SKM-1 treated with dmso at 0.1 percent for 144 hours (cell line): ENCODE results near the gene PPEF2.

Experiments used
- DNase-seq: peaks from one replicate; lab custom pipeline; 2025; ENCODE audit not compliant: unreplicated experiment; lab: John Stamatoyannopoulos, UW

Gene PPEF2

GRCh38 chr4:75898536-75898935 is 3.7 kb downstream of the PPEF2 start:
- no peak for DNase-seq

GRCh38 chr4:75895744-75896314 is 6.4 kb downstream of the PPEF2 start:
- DNase-seq = peak; percentile 35

DNA sequence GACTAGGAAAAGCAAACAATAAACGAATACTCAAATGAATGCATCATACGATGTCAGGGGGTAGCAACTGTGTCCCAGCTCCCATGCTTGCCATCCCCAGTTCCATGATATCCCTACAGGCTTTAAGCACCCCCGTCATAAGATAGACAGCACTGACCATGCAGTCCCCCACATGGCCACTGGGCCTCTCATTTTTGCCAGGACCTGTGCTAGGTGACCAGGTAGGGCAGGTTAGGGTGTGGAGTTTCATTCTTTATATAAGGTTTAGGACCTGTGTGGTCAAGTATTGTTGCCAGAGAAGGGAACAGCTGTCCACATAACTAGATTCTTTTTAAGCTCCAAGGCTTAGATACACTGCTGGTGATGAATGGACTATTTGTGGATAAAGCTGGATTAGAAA is 9.7 kb downstream of the PPEF2 start:
- DNase-seq = no peak

GRCh38 chr4:75891611-75892010 is 10.6 kb downstream of the PPEF2 start:
- DNase-seq = no peak

DNA sequence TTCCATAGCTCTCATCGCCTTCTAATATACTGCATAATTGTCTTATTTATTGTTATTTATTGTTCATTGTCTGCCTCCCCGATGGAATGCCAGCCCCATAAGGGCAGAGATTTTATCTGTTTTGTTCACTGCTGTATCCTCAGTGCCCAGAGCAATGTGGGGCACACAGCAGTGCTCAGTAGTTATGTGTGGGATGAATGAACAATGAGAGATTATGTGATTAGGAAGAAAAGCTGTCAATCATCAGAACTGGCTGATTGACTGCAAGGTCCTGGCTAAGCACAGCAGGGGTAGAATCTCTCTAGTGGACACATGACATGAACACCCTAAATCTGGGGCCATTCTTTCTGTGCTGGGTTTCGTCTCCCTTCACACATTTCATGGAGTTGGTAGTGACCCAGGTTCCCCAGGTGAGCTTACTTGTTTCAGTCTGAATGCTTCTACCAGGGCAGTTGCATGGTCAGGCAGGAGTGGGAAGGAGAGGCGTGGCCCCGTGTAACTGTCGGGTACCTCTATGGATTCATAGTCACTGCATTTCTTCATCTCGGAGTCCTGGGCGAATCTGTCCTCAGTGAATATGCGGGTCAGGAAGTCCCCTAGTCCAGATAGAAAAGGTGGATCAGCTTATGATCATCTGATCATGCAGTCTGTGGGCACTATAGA is 12.6 kb downstream of the PPEF2 start:
- no peak for DNase-seq

DNA sequence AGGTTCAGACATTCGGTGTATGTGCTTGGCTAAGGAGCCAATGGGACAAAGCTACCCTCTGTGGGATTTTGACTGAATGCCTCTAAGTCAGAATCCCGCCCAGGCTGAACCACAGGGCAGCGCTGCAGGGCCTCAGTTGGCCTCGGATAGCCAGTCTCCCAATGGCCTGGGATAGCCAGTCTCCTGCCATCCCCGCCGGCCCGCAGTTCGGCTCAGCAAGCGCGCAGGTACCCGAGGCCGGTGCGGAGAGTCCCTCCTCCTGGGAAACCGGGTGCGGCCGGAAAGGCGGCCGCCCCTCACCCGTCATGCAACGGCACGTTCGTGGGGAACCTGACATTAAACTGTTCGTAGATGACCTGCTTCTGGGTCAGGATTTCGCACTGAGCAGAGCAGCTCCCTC is 16.1 kb downstream of the PPEF2 start:
- DNase-seq = no peak

DNA sequence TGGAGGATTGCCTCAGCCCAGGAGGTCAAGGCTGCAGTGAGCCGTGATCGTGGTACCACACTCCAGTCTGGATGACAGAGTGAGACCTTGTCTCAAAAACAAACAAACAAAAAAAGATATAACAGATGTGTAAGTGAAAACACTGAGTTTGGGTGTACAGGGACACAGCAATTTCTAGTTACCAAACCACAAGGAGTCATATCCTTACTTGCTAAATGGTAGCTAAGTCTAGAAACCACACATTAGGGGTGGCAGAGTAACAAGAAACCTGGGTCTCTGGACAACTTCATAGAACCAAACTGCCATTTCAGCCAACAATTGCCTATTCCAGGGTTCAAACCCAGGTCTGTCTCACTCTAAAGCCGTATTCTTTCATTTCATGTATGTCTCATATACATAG is 20.8 kb downstream of the PPEF2 start:
- DNase-seq = no peak

DNA sequence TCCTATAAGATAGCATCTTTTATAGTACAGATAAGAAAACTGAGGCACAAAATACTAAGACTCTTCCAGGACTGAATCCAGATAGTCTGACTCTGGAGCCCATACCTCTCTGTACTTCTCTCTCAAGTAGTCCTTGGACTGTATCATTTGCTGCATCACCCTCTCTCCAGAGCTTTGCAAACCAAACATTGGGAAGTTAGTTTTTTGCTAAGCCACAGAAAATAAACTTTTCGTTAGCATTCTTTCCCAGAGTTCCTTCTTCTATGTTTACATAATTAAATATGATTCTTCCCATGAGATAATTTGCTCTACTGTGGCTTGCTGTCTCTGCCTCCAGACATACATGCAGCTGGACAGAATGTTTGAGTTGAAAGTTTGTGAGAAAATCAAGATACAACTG is 22.0 kb downstream of the PPEF2 start:
- DNase-seq = no peak

- DNase-seq = no peak
Measured at GRCh38 chr4:75878246-75878756, 24.0 kb downstream of the PPEF2 start.

GRCh38 chr4:75876218-75876617 is 26.0 kb downstream of the PPEF2 start:
- no peak for DNase-seq

- no peak for DNase-seq
Measured at GRCh38 chr4:75869100-75869499, 33.2 kb downstream of the PPEF2 start.

DNA sequence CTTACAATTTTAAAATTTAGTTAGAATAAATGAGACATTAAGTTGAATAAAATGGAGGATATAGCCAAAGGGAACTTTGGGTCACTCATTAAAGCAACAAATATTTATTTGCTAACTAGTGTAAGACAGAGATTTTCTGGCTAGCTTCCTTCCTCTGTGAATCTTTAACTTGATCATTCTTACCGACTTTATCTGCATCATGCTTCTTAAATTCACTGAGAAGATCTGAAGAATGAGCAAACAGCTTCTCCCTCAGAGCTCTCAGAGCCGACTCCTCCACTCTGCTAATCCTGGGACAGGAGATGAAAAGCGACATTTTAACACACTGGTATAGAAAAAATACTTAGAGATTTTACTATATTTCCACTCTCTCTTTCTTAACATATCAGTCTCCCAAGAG is 35.1 kb downstream of the PPEF2 start:
- DNase-seq = no peak

DNA sequence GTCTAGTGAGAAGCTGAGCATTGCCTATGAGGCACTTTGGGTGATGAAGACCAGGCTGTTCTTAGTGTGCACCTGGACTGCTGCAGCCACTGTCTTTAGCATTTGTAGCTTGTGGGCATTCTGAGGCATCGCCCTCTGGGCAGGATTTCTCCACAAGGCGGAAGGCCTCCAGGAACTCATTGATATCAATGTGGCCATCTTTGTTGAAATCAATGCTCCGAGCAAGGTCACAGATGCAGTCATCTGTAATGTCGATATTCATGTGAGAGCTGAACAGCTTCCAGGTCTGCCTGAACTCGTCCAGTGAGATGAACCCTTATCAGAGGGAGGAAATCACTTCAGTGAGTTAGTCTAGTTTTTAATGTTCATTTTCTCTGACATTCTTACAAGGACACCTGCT is 41.6 kb downstream of the PPEF2 start:
- DNase-seq = no peak

DNA sequence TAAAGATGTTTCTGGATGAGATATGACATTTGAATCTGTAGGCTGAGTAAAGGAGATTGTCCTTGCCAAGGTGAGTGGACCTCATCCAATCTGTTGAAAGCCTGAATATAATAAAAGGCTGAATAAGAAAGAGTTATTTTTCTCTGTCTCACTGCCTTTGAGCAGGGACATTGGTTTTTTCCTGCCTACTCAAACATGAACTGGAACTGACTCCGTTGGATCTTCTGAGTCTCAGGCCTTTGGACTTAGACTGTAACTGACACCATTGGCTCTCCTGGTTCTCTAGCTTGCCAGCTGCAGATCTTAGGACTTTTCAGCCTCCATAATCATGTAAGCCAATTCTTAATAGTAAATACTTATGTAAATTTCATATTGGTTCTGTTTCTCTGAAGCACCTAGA is 43.5 kb downstream of the PPEF2 start:
- no peak for DNase-seq

GRCh38 chr4:75849461-75849860 is 52.8 kb downstream of the PPEF2 start:
- peak; percentile 85 for DNase-seq

GRCh38 chr4:75848891-75849290 is 53.4 kb downstream of the PPEF2 start:
- DNase-seq = no peak

- peak; percentile 84 for DNase-seq
Measured at GRCh38 chr4:75848171-75848760, 54.0 kb downstream of the PPEF2 start.

- no peak for DNase-seq
Measured at GRCh38 chr4:75845992-75846391, 56.3 kb downstream of the PPEF2 start.

- no peak for DNase-seq
Measured at GRCh38 chr4:75844151-75844662, 58.0 kb downstream of the PPEF2 start.

DNA sequence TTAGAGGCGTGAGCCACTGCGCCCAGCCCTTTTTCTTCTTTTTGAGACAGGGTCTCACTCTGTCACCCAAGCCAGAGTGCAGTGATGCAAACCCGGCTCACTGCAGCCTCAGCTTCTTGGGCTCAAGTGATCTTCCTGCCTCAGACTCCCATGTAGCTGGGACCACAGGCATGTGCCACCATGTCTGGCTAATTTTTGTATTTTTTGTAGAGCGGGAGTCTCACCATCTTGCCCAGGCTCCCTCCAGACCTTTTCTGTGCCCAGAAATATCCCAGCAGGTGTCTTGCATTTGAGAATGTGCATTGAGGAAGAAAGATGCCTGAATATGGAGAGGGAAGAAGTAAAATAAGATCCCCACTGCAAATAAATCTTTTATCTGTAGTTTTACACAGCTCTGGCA is 58.7 kb downstream of the PPEF2 start:
- no peak for DNase-seq

GRCh38 chr4:75841641-75842520 is 60.4 kb downstream of the PPEF2 start:
- no peak for DNase-seq
